IMR-90 (cell line): Measurements from ENCODE around the gene CANT1. TPM values are rescaled to one million over a fixed set of nuclear protein-coding genes. Genes with fewer than 3 reads are reported as not detected.

ENCODE experiments used
- ATAC-seq: fragments of 200-7000 bp; cut with Tn5 transposase; 2 replicates; pipeline ENCODE4 v1.9.1; 2020; ENCODE audit warnings: low read depth, mild to moderate bottlenecking, moderate library complexity
- BruUV-seq: library from RNA; stranded (reverse); fragments of 400-500 nt; replicated peaks from 2 replicates; lab custom pipeline; 2021; lab: Mats Ljungman, UMichigan
- CTCF ChIA-PET: fragments of 300-600 bp; formaldehyde crosslinking; extraction: SDS; loops from one replicate; lab custom pipeline; 2021; ENCODE audit warnings: antibody characterized with exemption; lab: Yijun Ruan, JAX
- POLR2A ChIA-PET: fragments of 300-600 bp; sonication (Branson Sonifier 250); formaldehyde crosslinking; loops from one replicate; lab custom pipeline; 2022; ENCODE audit warnings: antibody characterized with exemption; ENCODE audit not compliant: unreplicated experiment; lab: Charles Lee
- DNase-seq: peaks from one replicate; pipeline ENCODE4 v3.0.0; 2013
- H2AFZ ChIP-seq: replicated peaks from 2 replicates; pipeline ENCODE3; 2013; ENCODE audit warnings: low read length, mild to moderate bottlenecking; ENCODE audit not compliant: poor library complexity
- H2AK5ac ChIP-seq: 2 replicates; pipeline ENCODE4 v1.6.1; 2013; ENCODE audit warnings: low read depth, low read length, inconsistent platforms
- H2AK9ac ChIP-seq: replicated peaks from 2 replicates; pipeline ENCODE3; 2013; ENCODE audit warnings: mild to moderate bottlenecking, low read depth, low read length, moderate library complexity; ENCODE audit not compliant: poor library complexity
- H2BK120ac ChIP-seq: 2 replicates; pipeline ENCODE4 v1.6.1; 2013; ENCODE audit warnings: low read depth, low read length, inconsistent platforms
- H2BK15ac ChIP-seq: 3 replicates; pipeline ENCODE4 v1.6.1; 2013; ENCODE audit warnings: low read depth, low read length, inconsistent platforms
- H2BK20ac ChIP-seq: 2 replicates; pipeline ENCODE4 v1.6.1; 2013; ENCODE audit warnings: low read depth, mild to moderate bottlenecking, inconsistent platforms, low read length, moderate library complexity
- H2BK5ac ChIP-seq: 2 replicates; pipeline ENCODE4 v1.6.1; 2013; ENCODE audit warnings: mild to moderate bottlenecking, low read depth, low read length, inconsistent platforms; ENCODE audit not compliant: poor library complexity, severe bottlenecking
- H3K14ac ChIP-seq: replicated peaks from 2 replicates; pipeline ENCODE4 v1.6.1; 2013; ENCODE audit warnings: low read depth, low read length, inconsistent platforms
- H3K18ac ChIP-seq: 2 replicates; pipeline ENCODE4 v1.6.1; 2013; ENCODE audit warnings: low read depth, low read length, control low read depth
- H3K23ac ChIP-seq: 2 replicates; pipeline ENCODE4 v1.6.1; 2013; ENCODE audit warnings: low read depth, low read length, inconsistent platforms
- H3K27ac ChIP-seq: 2 replicates; pipeline ENCODE4 v1.5.1; 2013; ENCODE audit warnings: mild to moderate bottlenecking, control low read depth, low read length; ENCODE audit not compliant: insufficient read depth
- H3K27me3 ChIP-seq: 2 replicates; pipeline ENCODE4 v1.6.1; 2013; ENCODE audit warnings: low read length; ENCODE audit not compliant: control insufficient read depth, insufficient read depth
- H3K36me3 ChIP-seq: 2 replicates; pipeline ENCODE4 v1.6.1; 2013; ENCODE audit warnings: low read length, mixed read lengths; ENCODE audit not compliant: control insufficient read depth, insufficient read depth
- H3K4ac ChIP-seq: 2 replicates; pipeline ENCODE4 v1.6.1; 2013; ENCODE audit warnings: low read depth, low read length, inconsistent platforms
- H3K4me1 ChIP-seq: 2 replicates; pipeline ENCODE4 v1.6.1; 2013; ENCODE audit warnings: low read length, mixed read lengths; ENCODE audit not compliant: control insufficient read depth, insufficient read depth
- H3K4me2 ChIP-seq: 2 replicates; pipeline ENCODE4 v1.6.1; 2013; ENCODE audit warnings: low read depth, mild to moderate bottlenecking, control low read depth, low read length, moderate library complexity
- H3K4me3 ChIP-seq: 2 replicates; pipeline ENCODE4 v1.5.1; 2013; ENCODE audit warnings: low read depth, mild to moderate bottlenecking, control low read depth, low read length, moderate library complexity; ENCODE audit not compliant: insufficient read depth
- H3K56ac ChIP-seq: 2 replicates; pipeline ENCODE4 v1.6.1; 2013; ENCODE audit warnings: low read length, inconsistent platforms; ENCODE audit not compliant: insufficient read depth; ENCODE audit errors: extremely low read depth
- H3K79me1 ChIP-seq, 2 experiments: 2 replicates each; pipeline ENCODE4 v1.6.1; 2013; ENCODE audit warnings: low read length in 2 of 2, inconsistent platforms in 1 of 2, low read depth in 1 of 2
- H3K9ac ChIP-seq: 2 replicates; pipeline ENCODE4 v1.6.1; 2013; ENCODE audit warnings: low read depth, low read length, control low read depth
- H3K9me1 ChIP-seq: 2 replicates; pipeline ENCODE4 v1.6.1; 2013; ENCODE audit warnings: low read length, inconsistent platforms; ENCODE audit not compliant: insufficient read depth
- H3K9me3 ChIP-seq: 2 replicates; pipeline ENCODE4 v1.6.1; 2013; ENCODE audit warnings: low read length; ENCODE audit not compliant: control insufficient read depth, insufficient read depth
- H4K20me1 ChIP-seq: 2 replicates; pipeline ENCODE4 v1.6.1; 2013; ENCODE audit warnings: low read length, inconsistent platforms; ENCODE audit not compliant: insufficient read depth
- H4K5ac ChIP-seq: 2 replicates; pipeline ENCODE4 v1.6.1; 2013; ENCODE audit warnings: mild to moderate bottlenecking, low read depth, low read length, control low read depth
- H4K8ac ChIP-seq, 2 experiments: 2 replicates each; pipeline ENCODE4 v1.6.1; 2013; ENCODE audit warnings: low read depth in 2 of 2, low read length in 2 of 2, control low read depth in 1 of 2, inconsistent platforms in 1 of 2
- H4K91ac ChIP-seq: 2 replicates; pipeline ENCODE4 v1.6.1; 2013; ENCODE audit warnings: low read depth, low read length, inconsistent platforms; ENCODE audit not compliant: insufficient read depth
- MXI1 ChIP-seq: IDR thresholded peaks from 2 replicates; pipeline ENCODE4 v1.6.1; 2012; ENCODE audit warnings: low read depth, mild to moderate bottlenecking, low read length, moderate library complexity, borderline replicate concordance
- WGBS, 2 experiments: methylation state at CpG; one replicate each; pipeline versions ENCODE4 v1.1.5 to v1.1.7; 2013; ENCODE audit warnings: missing lambda C conversion rate in 2 of 2; ENCODE audit not compliant: insufficient read length in 1 of 2; ENCODE audit errors: extremely low coverage in 2 of 2; 5-methylcytosine and 5-hydroxymethylcytosine counted together
- dilution Hi-C: fragments of 300-500 bp; cut with HindIII; formaldehyde crosslinking; loops from one replicate; pipeline ENCODE4 v1.14.3; 2018; ENCODE audit warnings: low sequenced_read_pairs; ENCODE audit not compliant: unreplicated experiment
- in situ Hi-C: fragments of 300-500 bp; cut with MboI; formaldehyde crosslinking; loops from 3 replicates; pipeline ENCODE4 v1.14.3; 2019; ENCODE audit warnings: low sequenced_read_pairs, inconsistent platforms, mixed read lengths
- intact Hi-C: fragments of 100-400 bp; cut with micrococcal nuclease; formaldehyde crosslinking; loops from 2 replicates; pipeline ENCODE4 v1.10.0; 2022
- polyA plus RNA-seq, 3 experiments: library from polyadenylated mRNA; depleted of rRNA; stranded (reverse); fragments of >200 nt; gene quantifications; 2 replicates each; pipeline ENCODE4 v1.2.3, GENCODE V29; 2012; ENCODE audit warnings: low replicate concordance in 1 of 3
- total RNA-seq: library from RNA; depleted of rRNA; stranded (reverse); fragments of >200 nt; gene quantifications from 2 replicates; pipeline ENCODE4 v1.2.3, GENCODE V29; 2012

The CANT1 gene
- total and polyA plus RNA-seq, 2 of the 4 experiments (the other 2 are of a cell fraction), result 51.8 to 73.4 TPM

DNA sequence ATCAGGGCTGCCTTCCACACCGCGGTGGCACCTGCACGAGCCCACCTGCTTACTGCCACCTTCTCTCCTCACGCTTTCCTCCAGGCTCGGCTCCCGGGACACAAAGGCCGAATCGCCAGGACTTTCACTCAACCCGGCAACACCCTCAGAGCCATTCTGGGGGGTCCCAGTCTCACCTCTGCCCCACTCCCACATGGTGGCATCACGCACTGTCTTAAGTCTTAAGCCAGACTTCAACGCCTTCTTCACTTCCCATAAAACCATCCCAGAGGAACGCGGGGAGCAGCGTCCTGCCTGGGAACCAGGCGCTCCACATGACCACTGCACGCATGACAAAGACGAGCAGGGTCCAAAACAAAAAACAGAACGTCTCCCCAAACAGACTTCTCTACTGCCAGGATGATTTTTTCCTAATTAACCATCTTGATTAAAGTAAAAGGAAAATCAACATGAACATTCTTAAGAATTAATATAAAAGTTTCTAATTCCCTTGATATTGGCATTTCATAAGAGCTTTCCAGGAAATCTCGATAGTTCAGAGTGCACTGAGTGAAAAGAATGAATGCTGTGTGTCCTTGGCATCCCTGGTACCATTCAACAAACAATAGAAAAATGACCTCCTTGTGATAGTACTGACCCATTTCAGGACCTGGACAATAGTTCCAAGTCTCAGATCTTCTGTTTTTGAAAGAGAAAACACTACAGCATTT is 2.6 kb downstream of the CANT1 start:
- Histone ChIP-seq H3K9me3 (no peaks in the 10 kb centered on the region), H3K4me3 (no peak overlapping the region), H3K9ac (no peak overlapping the region), H4K8ac (no peak overlapping the region), H2AK9ac (peak overlapping the region; percentile 23), H3K4ac (no peak overlapping the region), H2AK5ac (no peak overlapping the region), H3K36me3 (peaks cover 14% of the 10 kb centered on the region), H4K20me1 (peaks cover 55% of the 10 kb centered on the region), H3K27me3 (no peaks in the 10 kb centered on the region), H3K18ac (no peak overlapping the region), H2BK15ac (no peak overlapping the region), H2BK5ac (no peak overlapping the region), H3K4me1 (peaks cover 16% of the 10 kb centered on the region), H2AFZ (no peak overlapping the region), H2BK120ac (no peak overlapping the region), H4K5ac (no peak overlapping the region), H3K23ac (no peak overlapping the region), H3K4me2 (no peak overlapping the region), H3K56ac (no peak overlapping the region), H3K9me1 (peaks cover 21% of the 10 kb centered on the region), H3K14ac (no peak overlapping the region), H4K91ac (no peak overlapping the region), H3K27ac (no peak overlapping the region), H2BK20ac (no peak overlapping the region), H3K79me1 (peaks cover 18 to 68% of the 10 kb centered on the region in 2 experiments)
- no peak for ATAC-seq
- CTCF ChIA-PET, result no interaction called here
- in situ Hi-C loops, result no loop called here
- POLR2A ChIA-PET, result no interaction called here
- 83% methylated on average over 2 of the region's 19 CpGs; no CpG with 5 or more reads in 1 of the 2 experiments for WGBS, 2 experiments
- intact Hi-C loops, result no loop called here
- TF ChIP-seq MXI1, result no peak
- BruUV-seq, result no TSS peak
- no peak for DNase-seq
- dilution Hi-C loops, result no loop called here
